Upper lobe of left lung (tissue), 6 donors: Measurements from ENCODE around the gene PLIN5. TPM values are rescaled to one million over a fixed set of nuclear protein-coding genes. Genes with fewer than 3 reads are reported as not detected.

Experiments
- ATAC-seq, 2 donors: fragments of 200-7000 bp; cut with Tn5 transposase; one replicate each; pipeline ENCODE4 v1.9.1; 2022; ENCODE audit warnings: mild to moderate bottlenecking in 2 of 2, moderate library complexity in 2 of 2; ENCODE audit not compliant: low FRiP score in 2 of 2
- DNase-seq, 2 donors: peaks; one replicate each; pipeline ENCODE4 v3.0.0-alpha.2; 2019 to 2020
- H3K27ac ChIP-seq, 4 donors: fragments of 200-600 bp; sonication (generic); one replicate each; pipeline ENCODE4 v1.5.1; 2016 to 2019
- H3K27me3 ChIP-seq, 4 donors: fragments of 200-600 bp; sonication (generic); one replicate each; pipeline ENCODE4 v1.5.1; 2017 to 2019
- H3K36me3 ChIP-seq, 4 donors: fragments of 200-600 bp; sonication (generic); one replicate each; pipeline ENCODE4 v1.5.1; 2016 to 2019
- H3K4me1 ChIP-seq, 4 donors: fragments of 200-600 bp; sonication (generic); one replicate each; pipeline ENCODE4 v1.5.1; 2018 to 2019
- H3K4me3 ChIP-seq, 4 donors: fragments of 200-600 bp; sonication (generic); one replicate each; pipeline ENCODE4 v1.5.1; 2017 to 2019; ENCODE audit warnings: mild to moderate bottlenecking in 2 of 4, moderate library complexity in 1 of 4
- H3K9me3 ChIP-seq, 4 donors: fragments of 200-600 bp; sonication (generic); one replicate each; pipeline ENCODE4 v1.5.1; 2018 to 2019
- EP300 ChIP-seq, 4 donors: sonication (generic); formaldehyde crosslinking; IDR thresholded peaks; one replicate each; pipeline ENCODE4 v1.5.1; 2017; ENCODE audit warnings: antibody characterized with exemption in 4 of 4, control low read depth in 2 of 4
- POLR2A ChIP-seq, 4 donors: fragments of 450-650 bp; IDR thresholded peaks; one replicate each; pipeline ENCODE4 v1.5.1; 2016 to 2017; ENCODE audit warnings: antibody characterized with exemption in 4 of 4, mild to moderate bottlenecking in 2 of 4
- POLR2AphosphoS5 ChIP-seq, 2 donors: sonication (generic); formaldehyde crosslinking; IDR thresholded peaks; one replicate each; pipeline ENCODE4 v1.5.1; 2017; ENCODE audit warnings: antibody characterized with exemption in 2 of 2
- WGBS, 2 donors: methylation state at CpG; one replicate each; pipeline ENCODE4 v1.1.5; 2017 to 2018; 5-methylcytosine and 5-hydroxymethylcytosine counted together
- total RNA-seq, 6 donors: library from RNA; depleted of rRNA in 4 of 6; stranded (reverse); fragments of >200 nt in 4 of 6; gene quantifications; one replicate each; pipeline versions ENCODE4 v1.1.0 to v1.2.1, GENCODE V29; 2016 to 2021
- TF ChIP-seq, protein P1 (sequence below), 6 experiments: fragments of 450-650 bp in 4 of 6; fragments of 200-600 bp in 2 of 6; sonication (generic) in 2 of 6; IDR thresholded peaks; one replicate each; pipeline ENCODE4 v1.5.1; 2016 to 2019; ENCODE audit warnings: antibody characterized with exemption in 6 of 6
- donor health status: DM: no; HTN: no; CAD: no; lungs with moderate emphysema.
- donor health status: DM: no; HTN: yes; CAD: no; lungs with severe emphysema.

Gene PLIN5
- total RNA-seq, 6 donors from 2014 or later: 13.5 to 97.4 (median 23.0) TPM

DNA sequence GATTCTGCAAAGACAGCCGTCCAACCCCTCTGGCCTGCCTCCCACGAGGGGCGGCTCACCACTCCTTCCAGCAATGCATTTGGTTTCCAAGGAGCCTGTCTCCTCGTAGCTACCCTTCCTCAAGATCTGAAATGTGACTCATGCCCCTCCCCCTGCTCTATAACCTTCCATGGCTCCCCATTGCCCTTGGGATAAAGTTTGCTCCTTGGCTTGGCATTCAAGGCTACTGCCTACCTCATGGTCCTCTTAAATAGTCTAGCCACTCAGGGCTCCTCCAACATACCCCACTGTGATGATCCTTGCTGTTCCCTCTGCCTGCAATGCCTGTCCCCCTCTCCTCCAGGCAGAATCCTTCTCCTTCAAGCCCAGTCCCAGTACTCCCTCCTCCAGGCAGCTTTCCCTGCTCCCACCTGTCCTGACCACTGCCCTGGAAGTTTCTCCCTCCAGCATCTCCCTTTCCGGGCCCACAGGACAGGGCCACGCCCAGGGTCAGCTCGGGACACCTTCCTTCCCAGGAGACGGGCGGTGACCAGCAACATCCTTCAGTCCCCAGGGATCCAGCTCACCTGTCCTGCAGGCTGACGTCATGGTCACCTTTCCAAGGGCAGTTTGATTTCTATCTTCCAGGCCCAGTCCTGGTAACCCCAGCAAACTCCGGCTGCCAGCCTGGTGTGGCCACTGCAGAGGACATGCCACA lies 43.7 kb upstream of the PLIN5 start:
- no peaks in the 10 kb centered on the region for H3K9me3 ChIP-seq
- ATAC-seq (no peak), DNase-seq (no peak)
- peaks cover 8 to 31% (median 13%) of the 10 kb centered on the region in 4 donors for H3K4me1 ChIP-seq
- WGBS, 2 donors: 54 to 63% methylated on average over 11 of the region's 11 CpGs
- H3K4me3 ChIP-seq: no peak overlapping the region
- H3K27me3 ChIP-seq: peaks cover 0 to 31% (median 20%) of the 10 kb centered on the region in 4 donors
- H3K27ac ChIP-seq: no peak overlapping the region
- TF ChIP-seq, protein P1, sequence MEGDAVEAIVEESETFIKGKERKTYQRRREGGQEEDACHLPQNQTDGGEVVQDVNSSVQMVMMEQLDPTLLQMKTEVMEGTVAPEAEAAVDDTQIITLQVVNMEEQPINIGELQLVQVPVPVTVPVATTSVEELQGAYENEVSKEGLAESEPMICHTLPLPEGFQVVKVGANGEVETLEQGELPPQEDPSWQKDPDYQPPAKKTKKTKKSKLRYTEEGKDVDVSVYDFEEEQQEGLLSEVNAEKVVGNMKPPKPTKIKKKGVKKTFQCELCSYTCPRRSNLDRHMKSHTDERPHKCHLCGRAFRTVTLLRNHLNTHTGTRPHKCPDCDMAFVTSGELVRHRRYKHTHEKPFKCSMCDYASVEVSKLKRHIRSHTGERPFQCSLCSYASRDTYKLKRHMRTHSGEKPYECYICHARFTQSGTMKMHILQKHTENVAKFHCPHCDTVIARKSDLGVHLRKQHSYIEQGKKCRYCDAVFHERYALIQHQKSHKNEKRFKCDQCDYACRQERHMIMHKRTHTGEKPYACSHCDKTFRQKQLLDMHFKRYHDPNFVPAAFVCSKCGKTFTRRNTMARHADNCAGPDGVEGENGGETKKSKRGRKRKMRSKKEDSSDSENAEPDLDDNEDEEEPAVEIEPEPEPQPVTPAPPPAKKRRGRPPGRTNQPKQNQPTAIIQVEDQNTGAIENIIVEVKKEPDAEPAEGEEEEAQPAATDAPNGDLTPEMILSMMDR (IDR thresholded peaks at IDR 0.05): no peak
- no peak for TF ChIP-seq POLR2A (IDR thresholded peaks at IDR 0.05)
- H3K36me3 ChIP-seq: no peaks in the 10 kb centered on the region

GRCh38 chr19:4577020-4577782 lies 42.2 kb upstream of the PLIN5 start:
- H3K36me3 ChIP-seq: no peaks in the 10 kb centered on the region
- H3K9me3 ChIP-seq: no peaks in the 10 kb centered on the region
- H3K4me1 ChIP-seq: peaks cover 8 to 31% (median 13%) of the 10 kb centered on the region in 4 donors
- H3K27me3 ChIP-seq: peaks cover 0 to 27% (median 16%) of the 10 kb centered on the region in 4 donors
- TF ChIP-seq POLR2AphosphoS5 (IDR thresholded peaks at IDR 0.05) (no peak), POLR2A (IDR thresholded peaks at IDR 0.05) (no peak), EP300 (IDR thresholded peaks at IDR 0.05) (no peak)
- TF ChIP-seq, protein P1 (IDR thresholded peaks at IDR 0.05): no peak
- no peak overlapping the region for H3K4me3 ChIP-seq
- DNase-seq: no peak
- WGBS, 2 donors: 89 to 90% methylated on average over 3 to 5 of the region's 5 CpGs
- no peak for ATAC-seq
- H3K27ac ChIP-seq: no peak overlapping the region

GRCh38 chr19:4576016-4576933 lies 41.3 kb upstream of the PLIN5 start:
- DNase-seq (peak in 1 of 2 donors; percentile 59), ATAC-seq (peak; percentile 23 to 60)

GRCh38 chr19:4575267-4576015 lies 40.4 kb upstream of the PLIN5 start:
- Histone ChIP-seq H3K27me3 (peaks cover 0 to 14% (median 5%) of the 10 kb centered on the region in 4 donors), H3K4me1 (peaks cover 3 to 17% (median 9%) of the 10 kb centered on the region in 4 donors), H3K4me3 (no peak overlapping the region), H3K9me3 (no peaks in the 10 kb centered on the region), H3K27ac (peak overlapping the region in 1 of 4 donors; percentile 49), H3K36me3 (no peaks in the 10 kb centered on the region)
- WGBS, 2 donors: 6 to 27% methylated on average over 11 to 19 of the region's 19 CpGs
- DNase-seq (peak in 1 of 2 donors; percentile 36), ATAC-seq (peak; percentile 38 to 47)
- TF ChIP-seq POLR2AphosphoS5 (IDR thresholded peaks at IDR 0.05) (peak; percentile 41 to 74), EP300 (IDR thresholded peaks at IDR 0.05) (peak in 3 of 4 donors; percentile 66 to 80 (median 67)), POLR2A (IDR thresholded peaks at IDR 0.05) (no peak)
- TF ChIP-seq, protein P1 (IDR thresholded peaks at IDR 0.05): no peak

More at GRCh38 chr19:4576016-4576933, 41.3 kb upstream of the PLIN5 start:
- H3K4me1 ChIP-seq: peaks cover 7 to 25% (median 13%) of the 10 kb centered on the region in 4 donors
- 61 to 67% methylated on average over 17 of the region's 17 CpGs for WGBS, 2 donors
- TF ChIP-seq EP300 (IDR thresholded peaks at IDR 0.05): no peak
- TF ChIP-seq, protein P1 (IDR thresholded peaks at IDR 0.05): peak; percentile 66 to 77 (median 68)
- no peak for TF ChIP-seq POLR2A (IDR thresholded peaks at IDR 0.05)
- H3K27me3 ChIP-seq: peaks cover 0 to 21% (median 11%) of the 10 kb centered on the region in 4 donors
- no peaks in the 10 kb centered on the region for H3K36me3 ChIP-seq
- H3K4me3 ChIP-seq: no peak overlapping the region
- peak overlapping the region in 1 of 4 donors; percentile 49 for H3K27ac ChIP-seq
- no peaks in the 10 kb centered on the region for H3K9me3 ChIP-seq
